ENCODE measurements around the gene MGAT4A.

GRCh38 chr2:98710734-98711133 lies 20.2 kb downstream of the MGAT4A start:
- TF ChIP-seq MAX (IDR thresholded peaks at IDR 0.05) (no peak), CTCF (IDR thresholded peaks at IDR 0.05) (no peak), NR3C1 (IDR thresholded peaks at IDR 0.05) (no peak), REST (IDR thresholded peaks at IDR 0.05) (no peak), SMC3 (IDR thresholded peaks at IDR 0.05) (no peak), EHMT2 (IDR thresholded peaks at IDR 0.05; ENCODE audit: low read depth) (no peak), CBX8 (IDR thresholded peaks at IDR 0.05) (no peak), CEBPB (IDR thresholded peaks at IDR 0.05) (no peak)

Data from A549 (cell line).